ENCODE data around the gene ZFAND3.
"Not testable (repeated sequence)": the region's sequence is repeated elsewhere in the genome, so short reads cannot be mapped to it uniquely, and the experiment has no call there.

The ZFAND3 gene

DNA sequence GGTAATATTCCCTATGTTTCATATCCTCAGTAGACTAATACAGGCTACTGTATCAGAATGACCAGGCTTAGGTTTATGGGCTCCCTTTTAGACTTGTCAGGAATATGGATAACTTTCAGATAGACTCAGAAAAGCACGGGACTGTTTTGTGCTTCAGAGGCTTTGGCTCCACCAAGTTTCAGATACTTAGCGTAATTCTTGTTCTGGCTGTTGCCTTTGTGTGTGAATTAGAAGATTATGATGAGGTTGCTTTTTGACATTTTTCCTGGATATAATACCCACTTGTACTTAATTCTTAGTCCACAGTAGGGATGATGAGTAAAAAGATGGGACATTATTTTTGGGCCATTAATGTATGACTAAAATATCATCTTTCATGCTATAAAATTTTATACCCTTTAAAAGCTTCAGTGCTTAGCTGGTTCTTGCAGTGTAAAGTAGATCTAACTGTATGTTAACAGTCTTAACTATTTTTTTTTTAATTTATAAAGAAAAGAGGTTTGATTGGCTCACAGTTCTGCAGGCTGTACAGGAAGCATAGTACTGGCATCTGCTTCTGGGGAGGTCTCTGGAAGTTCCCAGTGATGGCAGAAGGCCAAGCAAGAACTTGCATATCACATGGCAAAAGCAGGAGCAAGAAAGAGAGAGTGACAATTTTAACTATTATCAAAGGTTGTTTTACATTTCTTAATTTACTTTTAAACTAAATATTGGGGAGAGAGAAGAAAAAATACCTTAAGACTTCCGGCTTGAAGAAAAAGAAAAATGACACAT is 120.7 kb downstream of the ZFAND3 start:
- no peak for DNase-seq

DNA sequence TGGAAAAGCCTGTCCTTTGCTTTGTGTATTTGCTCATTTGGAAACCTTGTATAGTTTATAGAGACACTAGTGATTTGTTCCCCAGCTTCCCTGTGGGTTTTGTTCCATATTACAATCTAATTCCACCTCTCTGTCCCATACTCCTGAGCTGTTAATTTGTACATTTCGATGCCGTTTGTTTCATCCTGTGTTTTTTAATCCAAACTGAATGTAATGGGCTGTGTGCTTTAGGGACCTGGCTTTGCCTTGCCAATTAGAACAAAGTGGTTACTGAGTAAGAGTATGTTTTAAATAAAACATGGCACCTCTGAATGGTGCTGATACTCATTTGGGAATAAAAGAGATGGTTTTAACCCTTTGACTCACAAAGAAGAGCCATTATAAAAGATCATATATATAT is 122.3 kb downstream of the ZFAND3 start:
- no peak for DNase-seq

DNA sequence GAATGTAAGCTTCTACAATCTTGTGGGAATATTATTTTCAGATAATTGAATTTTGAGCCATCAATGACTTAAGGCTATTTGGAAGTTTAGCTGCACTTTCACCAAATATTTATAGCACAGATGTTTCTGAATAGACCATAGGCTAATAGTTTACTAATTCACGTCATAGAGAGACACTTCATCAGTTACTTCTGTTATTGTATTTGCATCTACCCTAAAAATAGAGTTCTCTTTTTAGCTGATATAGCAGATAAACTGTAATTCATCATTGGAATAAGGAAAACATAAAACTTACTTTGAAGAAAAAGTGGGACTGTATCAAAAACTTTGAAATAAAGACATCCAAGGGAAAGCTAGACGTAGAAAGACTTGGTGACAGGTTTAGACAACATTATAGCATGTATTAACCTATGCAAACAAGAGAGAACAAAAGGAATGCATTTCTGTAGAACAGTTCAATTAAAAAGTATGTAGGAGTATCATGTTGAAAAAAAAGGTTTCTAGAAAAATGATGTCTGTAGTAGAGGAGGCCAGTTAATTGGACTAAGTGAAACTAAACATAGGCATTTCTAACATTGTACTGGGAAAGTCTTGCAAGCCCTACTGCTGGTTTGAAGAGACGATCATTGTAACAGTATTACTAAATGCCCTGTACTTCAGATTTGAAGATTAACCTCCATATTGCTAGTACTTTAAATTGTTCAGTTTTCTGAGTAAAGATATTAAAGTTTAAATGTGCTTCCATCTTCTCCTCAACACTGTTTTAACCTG is 123.3 kb downstream of the ZFAND3 start:
- DNase-seq, result no peak

DNA sequence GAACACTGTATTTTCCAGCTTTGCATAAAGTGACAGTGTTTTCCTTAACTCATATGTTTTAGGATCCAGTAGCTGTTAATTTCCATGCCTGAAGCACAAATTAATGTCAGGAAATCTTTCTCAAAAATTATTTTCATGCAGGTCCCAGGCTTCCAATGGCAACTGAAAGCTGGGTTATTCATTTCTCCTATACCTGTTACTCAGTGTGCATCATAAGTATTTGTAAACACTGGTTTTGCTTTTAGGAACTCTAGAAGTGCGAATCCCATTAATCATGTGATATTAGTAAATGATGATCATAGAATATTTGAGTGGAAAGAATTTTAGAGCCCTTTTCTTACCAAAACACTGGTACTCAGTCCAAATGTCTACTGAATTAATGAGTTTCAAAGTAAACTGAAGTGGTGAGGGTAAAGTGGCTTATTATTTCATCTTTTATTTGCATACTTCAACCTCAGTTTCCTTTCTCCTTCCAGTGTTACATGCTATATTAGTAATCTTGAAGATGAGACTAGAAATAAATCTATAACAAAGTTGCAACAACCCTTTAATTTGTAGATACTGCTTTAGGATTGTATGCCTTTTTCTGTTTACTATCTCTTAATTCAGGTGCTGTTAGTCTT is 124.0 kb downstream of the ZFAND3 start:
- no peak for DNase-seq

DNA sequence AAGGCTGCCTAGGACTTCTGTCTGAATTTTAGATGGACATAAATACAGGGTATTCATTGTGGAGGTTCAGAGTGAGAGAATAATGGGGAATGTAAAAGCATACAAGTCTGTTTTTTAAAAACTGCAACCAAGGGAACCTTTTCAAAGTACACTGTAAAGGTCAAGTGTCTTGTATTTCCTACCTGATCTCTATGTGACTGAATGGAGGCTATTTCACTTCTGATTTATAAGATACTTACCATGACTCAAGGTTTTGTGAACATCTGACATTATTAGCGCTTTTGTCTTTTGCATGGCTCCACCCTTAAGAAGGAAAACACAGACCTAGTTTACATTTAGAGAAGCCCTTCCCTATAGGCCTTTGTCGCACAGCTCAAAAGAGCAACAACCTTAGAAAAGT is 126.5 kb downstream of the ZFAND3 start:
- DNase-seq, result no peak

DNA sequence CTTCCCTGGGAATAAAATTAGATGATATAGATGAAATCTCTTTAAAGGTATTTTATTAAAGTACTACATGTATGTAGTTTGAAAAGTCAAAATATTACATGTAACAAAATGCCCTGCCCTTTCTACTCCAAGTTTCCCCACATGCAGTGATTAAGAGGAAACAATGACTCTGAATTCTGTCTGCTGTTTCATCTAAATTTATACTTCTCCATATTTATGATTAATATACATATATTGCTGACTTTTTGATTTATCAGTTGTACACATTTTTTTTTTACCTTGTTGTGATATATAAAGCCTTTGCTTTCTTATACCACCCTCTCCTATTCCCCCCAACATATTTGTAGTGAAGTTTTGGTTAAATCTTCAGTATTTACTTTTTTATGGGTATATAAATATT is 127.9 kb downstream of the ZFAND3 start:
- DNase-seq, result no peak

DNA sequence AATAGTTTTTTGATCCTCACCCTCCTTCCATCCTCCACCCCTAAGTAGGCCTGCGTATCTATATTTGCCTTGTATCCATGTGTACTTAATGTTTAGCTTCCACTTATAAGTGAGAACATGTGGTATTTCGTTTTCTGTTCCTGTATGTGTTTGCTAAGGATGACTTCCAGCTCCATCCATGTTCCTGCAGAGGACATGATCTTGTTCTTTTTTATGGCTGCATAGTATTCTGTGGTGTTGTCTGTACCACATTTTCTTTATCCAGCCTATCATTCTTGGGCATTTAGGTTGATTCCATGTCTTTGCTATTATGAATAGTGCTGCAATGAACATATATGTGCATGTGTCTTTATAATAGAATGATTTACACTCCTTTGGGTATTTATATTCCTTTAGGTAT is 129.1 kb downstream of the ZFAND3 start:
- DNase-seq, result not testable (repeated sequence)

DNA sequence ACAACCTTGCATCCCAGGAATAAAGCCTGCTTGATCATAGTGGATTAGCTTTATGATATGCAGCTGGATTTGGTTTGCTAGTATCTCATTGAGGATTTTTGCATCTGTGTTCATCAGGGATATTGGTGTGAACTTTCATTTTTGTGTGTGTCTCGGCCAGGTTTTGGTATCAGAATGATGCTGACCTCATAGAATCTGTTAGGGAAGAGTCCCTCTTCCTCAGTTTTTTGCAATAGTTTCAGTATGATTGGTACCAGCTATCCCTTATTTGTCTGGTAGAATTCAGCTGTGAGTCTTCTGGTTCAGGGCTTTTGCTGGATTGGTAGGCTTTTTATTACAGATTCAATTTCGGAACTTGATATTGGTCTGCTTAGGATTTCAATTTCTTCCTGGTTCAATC is 132.5 kb downstream of the ZFAND3 start:
- peak; percentile 65 for DNase-seq

DNA sequence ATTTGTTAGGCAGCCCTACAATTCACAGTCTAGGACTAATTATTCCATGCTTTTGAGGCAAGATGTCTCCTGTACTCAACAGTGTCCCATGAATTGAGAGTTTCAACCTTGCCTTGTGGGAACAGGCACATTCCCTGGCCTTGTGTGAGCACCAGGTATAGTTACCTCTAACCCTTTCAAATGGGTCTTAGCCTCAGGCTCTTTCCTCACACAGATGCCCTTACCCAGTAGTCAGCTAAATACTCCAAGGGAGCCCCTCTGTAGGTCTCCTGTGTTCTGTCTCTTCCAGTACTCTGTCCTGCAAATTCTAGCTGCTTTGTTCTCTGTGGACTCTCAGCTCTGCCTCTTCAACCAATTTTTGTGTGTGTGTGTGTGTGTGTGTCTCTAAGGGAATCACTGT is 135.3 kb downstream of the ZFAND3 start:
- no peak for DNase-seq

DNA sequence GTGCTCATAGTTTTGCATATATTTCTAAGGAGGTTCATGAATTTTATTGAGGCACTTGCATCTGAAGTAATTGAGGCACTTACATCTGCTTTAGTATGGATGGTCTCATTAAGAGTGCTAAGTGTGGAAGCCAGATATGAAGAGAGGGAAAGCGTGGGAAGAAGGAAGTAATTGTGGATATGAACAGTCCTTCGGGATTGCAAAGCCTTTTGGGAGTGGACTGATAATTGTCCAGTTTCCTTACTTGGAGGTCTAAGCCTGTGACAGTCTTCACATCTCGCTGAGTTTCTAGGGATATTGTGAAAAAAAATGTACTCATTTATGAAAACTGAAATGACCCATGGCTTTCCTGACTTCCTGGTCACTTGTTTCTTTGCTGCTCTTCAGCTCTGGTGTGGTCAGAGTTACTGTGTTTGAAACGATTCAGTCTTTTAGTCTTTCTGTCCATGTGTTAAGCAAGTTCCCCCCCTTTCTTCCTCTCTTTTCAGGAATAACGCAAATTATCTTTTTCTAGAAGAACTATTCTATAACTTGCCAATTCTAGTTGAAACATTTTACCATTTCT is 137.3 kb downstream of the ZFAND3 start:
- DNase-seq, result no peak

DNA sequence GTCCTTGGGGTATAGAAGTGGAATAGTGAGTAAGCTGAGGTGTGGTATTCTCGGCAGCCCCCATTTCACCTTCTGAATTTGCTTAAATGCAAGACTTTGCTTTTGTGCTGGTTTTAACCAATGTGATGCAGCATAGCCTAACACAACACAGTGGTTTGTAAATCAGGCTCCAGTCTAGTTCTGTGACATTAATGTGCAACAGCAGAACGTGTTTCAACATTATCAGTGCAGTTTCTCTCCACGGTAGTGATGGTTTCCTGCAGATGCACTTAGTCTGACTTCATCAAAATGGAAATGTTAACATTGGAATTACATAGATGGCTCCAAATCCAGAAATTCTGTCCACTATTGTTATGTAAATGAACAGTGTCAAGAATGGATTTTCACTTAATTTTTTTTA is 139.5 kb downstream of the ZFAND3 start:
- no peak for DNase-seq

DNA sequence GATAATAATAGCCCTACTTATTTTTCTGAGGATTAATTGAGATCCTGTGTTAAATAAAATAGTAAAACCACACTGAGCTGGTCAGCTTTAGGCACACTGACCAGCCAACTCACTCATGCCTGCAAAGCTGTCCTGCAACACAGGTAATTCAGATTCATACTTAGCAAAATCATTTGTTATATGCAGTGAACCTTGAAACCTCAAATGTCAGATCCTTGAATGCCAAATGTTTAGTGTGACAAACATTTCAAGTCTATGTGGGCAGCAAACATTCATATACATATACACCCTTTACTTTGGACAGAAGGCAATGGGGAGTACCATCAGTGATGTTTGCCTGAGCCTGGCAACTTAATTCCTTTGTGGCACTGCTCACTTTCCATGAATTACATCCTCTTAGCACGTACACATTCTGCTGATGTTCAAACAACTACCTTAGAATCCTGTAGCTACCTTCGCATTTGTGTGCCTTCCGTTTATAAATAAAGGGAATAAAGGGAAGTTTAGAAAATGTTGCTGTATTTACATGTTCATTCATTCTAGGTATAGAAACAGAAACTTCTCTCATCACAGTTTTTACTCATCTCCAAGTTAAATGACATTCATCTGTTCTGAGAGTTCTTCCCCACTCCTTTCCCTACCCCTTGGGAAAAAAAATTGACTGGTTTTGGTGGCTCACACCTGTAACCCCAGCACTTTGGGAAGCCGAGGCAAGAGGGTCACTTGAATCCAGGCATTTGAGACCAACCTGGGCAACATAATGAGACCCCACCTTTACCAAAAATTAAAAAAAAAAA is 140.8 kb downstream of the ZFAND3 start:
- no peak for DNase-seq

DNA sequence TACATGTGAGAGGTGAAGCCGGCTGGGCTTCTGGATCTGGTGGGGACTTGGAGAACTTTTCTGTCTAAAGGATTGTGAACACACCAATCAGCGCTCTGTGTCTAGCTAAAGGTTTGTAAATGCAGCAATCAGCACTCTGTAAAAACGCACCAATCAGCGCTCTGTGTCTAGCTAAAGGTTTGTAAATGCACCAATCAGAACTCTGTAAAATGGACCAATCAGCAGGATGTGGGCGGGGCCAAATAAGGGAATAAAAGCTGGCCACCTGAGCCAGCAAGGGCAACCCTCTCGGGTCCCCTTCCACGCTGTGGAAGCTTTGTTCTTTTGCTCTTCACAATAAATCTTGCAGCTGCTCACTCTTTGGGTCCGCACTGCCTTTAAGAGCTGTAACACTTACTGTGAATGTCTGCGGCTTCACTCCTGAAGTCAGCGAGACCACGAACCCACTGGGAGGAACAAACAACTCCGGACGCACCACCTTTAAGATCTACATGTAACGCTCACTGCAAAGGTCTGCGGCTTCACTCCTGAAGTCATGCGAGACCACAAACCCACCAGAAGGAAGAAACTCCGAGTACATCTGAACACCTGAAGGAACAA is 143.1 kb downstream of the ZFAND3 start:
- DNase-seq, result peak; percentile 18

DNA sequence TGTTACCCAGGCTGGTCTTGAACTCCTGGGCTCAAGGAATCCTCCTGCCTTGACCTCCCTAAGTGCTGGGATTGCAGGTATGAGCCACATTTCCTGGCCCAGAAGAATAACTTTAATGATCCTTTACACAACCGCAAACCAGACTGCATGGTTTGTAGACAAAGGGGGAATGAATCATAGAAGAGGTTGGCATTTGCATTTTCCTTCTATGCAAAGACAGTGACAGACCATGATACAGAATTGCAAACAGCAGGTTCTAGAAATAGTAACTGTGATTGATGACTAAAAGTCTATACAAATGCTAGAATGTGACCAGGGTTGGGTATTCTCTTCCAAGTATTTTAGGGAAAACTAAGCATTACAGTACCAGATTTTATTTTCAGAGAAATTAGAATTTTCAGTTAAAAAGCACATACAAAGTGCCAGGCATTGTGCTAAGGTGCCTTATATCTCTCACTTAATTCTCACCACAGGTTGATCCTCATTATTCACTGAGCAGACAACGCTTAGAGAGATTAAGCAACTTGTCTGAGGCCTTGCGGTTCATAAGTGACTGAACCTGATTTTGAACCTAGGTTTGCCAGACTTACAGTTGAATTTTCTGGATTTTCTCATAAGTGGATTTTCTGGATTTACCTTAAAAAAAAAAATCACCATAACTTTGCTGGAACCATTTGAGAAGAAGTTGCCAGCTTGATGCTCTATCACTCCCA is 146.6 kb downstream of the ZFAND3 start:
- no peak for DNase-seq

DNA sequence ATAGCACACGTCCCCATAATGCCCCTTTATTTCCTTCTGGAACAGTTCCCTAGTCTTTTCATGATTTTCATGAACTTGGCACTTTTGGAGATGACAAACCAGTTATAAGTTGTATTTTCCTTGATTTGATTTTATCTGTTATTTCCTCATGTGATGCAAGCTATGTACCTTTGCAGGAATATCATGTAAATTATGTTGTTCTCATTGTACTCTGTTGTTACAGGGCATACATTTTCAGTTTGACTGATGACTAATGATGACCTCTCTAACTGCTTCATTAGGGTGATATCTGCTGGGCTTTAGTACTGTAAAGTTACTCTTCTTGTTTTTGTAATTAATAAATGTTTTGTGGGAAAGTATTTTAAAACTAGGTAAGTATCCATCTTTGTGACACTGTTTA is 147.3 kb downstream of the ZFAND3 start:
- DNase-seq, result no peak

DNA sequence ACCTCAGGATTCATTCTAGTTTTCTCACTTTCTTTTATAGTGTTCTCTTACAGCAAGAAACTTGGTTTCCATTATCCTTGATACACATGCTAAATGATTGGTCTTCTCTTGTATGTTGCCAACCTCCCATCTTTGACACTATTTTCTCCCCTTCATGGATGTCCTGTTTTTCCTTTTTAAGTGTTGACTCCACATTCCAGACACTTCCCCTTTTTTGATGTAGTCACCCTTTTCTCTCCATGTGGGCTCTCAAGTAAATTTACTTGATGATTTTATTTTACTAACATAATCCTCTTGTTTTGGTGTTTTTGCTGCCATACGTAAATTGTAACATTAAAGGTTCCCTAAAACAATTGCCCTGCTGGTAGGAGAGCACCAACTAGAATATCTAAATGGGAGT is 148.1 kb downstream of the ZFAND3 start:
- no peak for DNase-seq

DNA sequence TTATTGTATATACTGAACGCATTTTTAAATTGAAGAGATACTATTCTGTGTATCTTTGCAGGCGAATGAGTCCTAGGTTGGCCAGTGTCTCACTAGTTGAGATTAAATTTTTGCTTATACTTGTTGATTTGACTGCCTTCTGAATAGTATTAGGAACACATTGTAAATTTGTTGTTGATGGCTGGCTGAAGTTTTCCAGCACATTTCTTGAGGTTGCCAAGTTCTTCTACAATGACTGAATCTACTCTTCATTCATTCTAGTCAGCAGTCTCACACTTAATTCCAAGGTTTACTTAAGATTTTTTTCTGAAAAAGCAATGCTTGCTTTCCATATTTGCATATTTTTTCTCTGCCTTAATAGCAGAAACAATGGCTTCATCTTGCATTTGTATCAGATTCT is 151.7 kb downstream of the ZFAND3 start:
- DNase-seq, result no peak

DNA sequence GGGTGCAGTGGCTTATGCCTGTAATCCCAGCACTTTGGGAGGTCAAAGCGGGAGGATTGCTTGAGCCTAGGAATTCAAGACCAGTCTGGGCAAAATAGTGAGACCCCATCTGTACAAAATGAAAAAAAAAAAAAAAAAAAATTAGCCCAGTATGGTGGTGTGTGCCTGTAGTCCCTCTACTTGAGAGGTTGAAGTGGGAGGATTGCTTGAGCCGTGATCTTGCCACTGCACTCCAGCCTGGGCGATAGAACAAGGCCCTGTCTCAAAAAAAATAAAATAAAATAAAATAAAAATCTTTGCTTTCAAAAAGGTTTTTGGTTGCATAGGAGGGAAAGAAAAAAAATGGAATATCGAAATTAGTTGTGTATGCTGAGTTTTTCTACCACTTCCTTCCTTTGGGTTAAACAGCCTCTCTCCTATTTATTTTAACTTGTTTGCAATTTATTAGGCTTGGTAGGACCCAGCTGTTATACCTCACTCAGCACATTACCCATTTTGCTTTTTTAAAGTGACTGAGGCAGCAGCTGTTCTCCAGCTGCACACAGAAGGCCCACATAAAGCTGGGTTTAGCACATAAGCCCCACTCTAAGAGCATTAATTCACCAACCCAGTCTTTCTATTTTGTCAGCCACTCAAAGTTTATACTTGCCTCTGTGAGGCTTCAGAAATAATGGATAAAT is 152.3 kb downstream of the ZFAND3 start:
- no peak for DNase-seq

DNA sequence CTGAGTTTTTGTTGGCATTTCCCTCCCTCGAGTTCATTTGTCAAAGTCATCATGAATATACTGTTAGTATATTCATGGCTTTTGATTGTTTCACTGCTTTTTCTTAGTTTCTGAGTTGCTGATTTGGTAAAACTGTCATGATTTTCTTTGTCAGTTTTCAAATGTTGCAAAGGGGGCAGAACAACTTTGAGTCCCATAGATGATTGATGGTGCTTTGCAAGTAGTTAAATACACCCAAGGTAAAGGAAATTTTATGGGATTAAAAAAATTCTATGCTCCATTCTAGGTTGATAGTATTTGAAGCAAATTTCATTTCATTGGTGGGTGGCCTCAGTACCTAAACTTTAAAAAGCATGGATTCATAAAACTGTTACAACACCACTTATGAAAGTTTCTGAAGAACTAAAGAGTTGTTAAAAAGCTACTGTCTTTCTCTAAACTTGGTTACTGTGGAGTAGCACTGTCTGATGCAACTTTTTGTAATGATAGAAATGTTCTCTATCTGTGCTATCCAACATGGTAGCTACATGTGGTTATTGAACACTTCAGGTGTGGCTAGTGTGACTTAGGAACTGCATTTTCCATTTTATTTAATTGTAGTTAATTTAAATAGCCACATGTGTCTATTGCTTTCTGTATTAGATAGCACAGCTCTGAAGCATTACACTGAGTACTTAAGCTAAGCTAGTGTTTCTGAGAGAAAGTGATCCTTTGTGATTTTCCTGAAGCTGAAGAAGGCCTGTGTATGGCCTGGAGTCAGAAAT is 153.6 kb downstream of the ZFAND3 start:
- no peak for DNase-seq

DNA sequence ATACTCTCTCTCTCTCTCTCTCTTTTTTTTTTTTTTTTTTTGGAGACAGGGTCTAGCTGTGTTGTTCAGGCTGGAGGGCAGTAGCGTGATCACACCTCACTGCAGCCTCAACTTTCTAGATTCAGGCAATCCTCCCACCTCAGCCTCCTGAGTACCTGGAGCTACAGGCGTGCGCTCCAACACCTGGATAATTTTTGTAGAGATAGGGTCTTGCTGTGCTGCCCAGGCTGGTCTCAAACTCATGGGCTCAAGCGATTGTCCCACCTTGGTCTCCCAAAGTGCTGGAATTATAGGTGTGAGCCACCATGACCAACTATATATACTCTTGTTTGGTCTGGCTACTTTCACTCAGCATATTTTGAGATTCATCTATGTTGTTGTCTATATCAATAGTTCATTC is 154.9 kb downstream of the ZFAND3 start:
- no peak for DNase-seq

All from activated CD4-positive, alpha-beta T cell treated with anti-CD3 and anti-CD28 coated beads, Interleukin-10, Interleukin-2, amounts not matched to agents 100 ng/mL and 50 ng/mL, durations not matched to agents 16 hours and 8 hours (primary cell).